A549 treated with AZD9567 at 1 μM for 4 hours (cell line): ENCODE measurements around the gene NDUFS6. TPM values are rescaled to one million over a fixed set of nuclear protein-coding genes. Genes with fewer than 3 reads are reported as not detected.

Experiments
- total RNA-seq: library from RNA; stranded (reverse); fragments of 200-300 nt; extraction: Qiagen RNA extraction; gene quantifications from 5 replicates; pipeline ENCODE4 v1.2.3, GENCODE V29; 2022; ENCODE audit not compliant: insufficient read depth

NDUFS6 gene
- total RNA-seq: 96.5 to 118 TPM (median 110 TPM) in 5 replicates

GRCh38 chr5:1801222-1801966, at the start of gene NDUFS6:
NDUFS6 (plus strand) TSS chr5:1801407; CDS start chr5:1801418, 11 bp downstream.

GRCh38 chr5:1799602-1800471, 1.4 kb upstream of the NDUFS6 start, which contains the start of gene MRPL36:
MRPL36 (minus strand) TSS chr5:1799837; CDS start chr5:1798935, 902 bp downstream.

Other genes with a start within 250 kb of the NDUFS6 start
- 90.9 to 116 TPM (median 113 TPM) in 5 replicates for gene MRPL36, start 1.6 kb upstream of the NDUFS6 start, total RNA-seq
- gene IRX4, start 81.5 kb downstream of the NDUFS6 start, total RNA-seq: 0.26 to 0.45 TPM (median 0.39 TPM) in 4 of 5 replicates, not detected in the other